Loucy (cell line): ENCODE results near the gene BCL2.

Experiments
- CTCF ChIP-seq: fragments of 200-600 bp; sonication (generic); conservative IDR thresholded peaks from 2 replicates; pipeline ENCODE4 v1.5.1; 2014; ENCODE audit warnings: mild to moderate bottlenecking, antibody characterized with exemption, low read length
- EZH2phosphoT487 ChIP-seq: fragments of 200-600 bp; IDR thresholded peaks from 2 replicates; pipeline ENCODE4 v1.6.1; 2018; ENCODE audit warnings: antibody characterized with exemption, mild to moderate bottlenecking, moderate library complexity, borderline replicate concordance

- TF ChIP-seq CTCF: no peak
- no peak for TF ChIP-seq EZH2phosphoT487
Observed at GRCh38 chr18:63160172-63160995, 159.2 kb downstream of the BCL2 start.
